ENCODE results near the gene NARF. TPM values are rescaled to one million over a fixed set of nuclear protein-coding genes. Genes with fewer than 3 reads are reported as not detected.

The NARF gene
- total and polyA plus RNA-seq, 2 donors (not counting 3 experiments of a cell fraction or from before 2014, with no cell fraction given) = 83.4 to 158 TPM

DNA sequence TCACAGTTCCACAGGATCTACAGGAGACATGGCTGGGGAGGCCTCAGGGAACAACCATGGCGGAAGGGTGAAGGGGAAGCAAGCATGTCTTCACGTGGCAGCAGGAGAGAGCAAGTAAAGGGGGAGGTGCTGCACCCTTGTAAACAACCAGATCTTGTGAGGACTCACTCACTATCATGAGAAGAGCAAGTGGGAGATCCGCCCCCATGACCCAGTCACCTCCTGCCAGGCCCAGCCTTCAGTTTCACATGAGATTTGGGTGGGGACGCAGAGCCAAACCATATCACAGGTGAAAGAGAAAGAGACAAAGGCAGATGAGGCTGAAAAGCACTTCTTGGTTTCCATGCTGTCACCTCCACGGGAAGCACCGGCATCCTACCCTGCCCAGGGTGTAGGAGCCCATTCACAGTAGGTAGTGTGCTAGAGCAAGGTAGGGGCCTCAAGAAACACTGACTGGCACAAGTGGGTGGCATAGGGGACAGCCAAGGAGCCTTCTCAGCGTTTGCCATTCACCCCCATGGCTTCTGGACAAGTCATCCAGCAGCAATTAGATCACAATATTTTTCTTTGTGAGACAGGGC lies 6.6 kb downstream of the NARF start:
- Histone ChIP-seq H2AFZ (ENCODE audit: low read depth, low read length) (no peak overlapping the region), H3K27ac (ENCODE audit: insufficient read depth, low read depth, low read length) (no peak overlapping the region), H3K4me3 (replicated peaks in 1 of 3; ENCODE audit: insufficient read depth in 1 of 3, low read depth in 1 of 3, low read length in 3 of 3) (no peak overlapping the region), H3K4me1 (ENCODE audit: control insufficient read depth, extremely low read depth, insufficient read depth, low read length) (no peaks in the 10 kb centered on the region), H4K20me1 (replicated peaks; ENCODE audit: control insufficient read depth, extremely low read depth, insufficient read depth, low read length) (no peaks in the 10 kb centered on the region), H3K79me2 (ENCODE audit: control insufficient read depth, insufficient read depth, low read length) (no peaks in the 10 kb centered on the region), H3K27me3 (ENCODE audit: control insufficient read depth in 2 of 2, insufficient read depth in 2 of 2, low read length in 2 of 2) (no peaks in the 10 kb centered on the region), H3K9me1 (replicated peaks; ENCODE audit: control insufficient read depth, extremely low read depth, insufficient read depth, low read length) (no peaks in the 10 kb centered on the region), H3K4me2 (ENCODE audit: insufficient read depth, low read length) (no peak overlapping the region), H3K9ac (replicated peaks; ENCODE audit: extremely low read depth, insufficient read depth, low read length) (no peak overlapping the region), H3K36me3 (ENCODE audit: control insufficient read depth in 2 of 2, extremely low read depth in 1 of 2, insufficient read depth in 2 of 2, low read length in 2 of 2) (peaks cover 6 to 49% of the 10 kb centered on the region in 2 experiments), H3K9me3 (replicated peaks; ENCODE audit: control insufficient read depth, insufficient read depth, low read length) (no peaks in the 10 kb centered on the region)
- intact Hi-C loops (cut with micrococcal nuclease) = no loop called here
- TF ChIP-seq MYC (IDR thresholded peaks at IDR 0.05; ENCODE audit: low read depth, low read length) = no peak
- no peak for TF ChIP-seq FOS (IDR thresholded peaks at IDR 0.05; ENCODE audit: borderline replicate concordance, insufficient read depth, low read length)
- ChIA-PET CTCF (no interaction called here), POLR2A (no interaction called here)
- no peak for FAIRE-seq
- DNase-seq (ENCODE audit: low read depth, low spot score) = no peak
- dilution Hi-C loops (cut with MboI; ENCODE audit: extremely low pct_ligation_motif_present, low sequenced_read_pairs) = no loop called here
- no TSS peak for BruUV-seq (replicated peaks)

DNA sequence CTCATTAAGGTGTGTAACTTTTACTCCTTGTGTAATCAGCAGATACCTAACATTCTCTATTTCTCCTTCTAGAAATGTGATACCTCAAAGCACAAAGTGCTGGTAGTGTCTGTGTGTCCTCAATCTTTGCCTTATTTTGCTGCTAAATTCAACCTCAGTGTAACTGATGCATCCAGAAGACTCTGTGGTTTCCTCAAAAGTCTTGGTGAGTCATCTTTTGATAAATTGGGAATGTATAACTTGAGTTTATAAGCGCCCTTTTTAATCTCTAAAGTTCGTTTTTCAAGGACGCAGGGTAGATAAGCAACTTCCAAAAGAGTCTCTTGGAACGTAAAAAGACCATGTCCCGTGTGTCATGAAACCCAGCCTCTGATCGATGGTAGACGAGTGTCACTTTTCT lies 10.2 kb downstream of the NARF start:
- POLR2A ChIA-PET = no interaction called here
- BruUV-seq (replicated peaks) = no TSS peak
- H3K4me3 ChIP-seq (replicated peaks in 1 of 3; ENCODE audit: insufficient read depth in 1 of 3, low read depth in 1 of 3, low read length in 3 of 3) = no peak overlapping the region
- no peak for TF ChIP-seq JUN (IDR thresholded peaks at IDR 0.05; ENCODE audit: borderline replicate concordance, insufficient read depth, insufficient read length, low read depth)
- TF ChIP-seq, protein P1, sequence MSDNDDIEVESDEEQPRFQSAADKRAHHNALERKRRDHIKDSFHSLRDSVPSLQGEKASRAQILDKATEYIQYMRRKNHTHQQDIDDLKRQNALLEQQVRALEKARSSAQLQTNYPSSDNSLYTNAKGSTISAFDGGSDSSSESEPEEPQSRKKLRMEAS (IDR thresholded peaks at IDR 0.05; ENCODE audit: insufficient read depth, insufficient read length) = no peak
- no peak for TF ChIP-seq EZH2 (IDR thresholded peaks at IDR 0.05; ENCODE audit: borderline replicate concordance, low read depth, low read length, severe bottlenecking)
- TF ChIP-seq POLR2A (IDR thresholded peaks at IDR 0.05; ENCODE audit: low read depth, low read length) = no peak
- TF ChIP-seq CTCF (IDR thresholded peaks at IDR 0.05; ENCODE audit: extremely low read depth in 1 of 2, insufficient read depth in 1 of 2, low read depth in 1 of 2, low read length in 2 of 2) = no peak
- no peak for TF ChIP-seq GATA2 (IDR thresholded peaks at IDR 0.05; ENCODE audit: insufficient read depth, insufficient read length, low read depth, low read length)
- no peak for TF ChIP-seq MYC (IDR thresholded peaks at IDR 0.05; ENCODE audit: low read depth, low read length)
- no peak for TF ChIP-seq POLR2AphosphoS5 (IDR thresholded peaks at IDR 0.05; ENCODE audit: insufficient read depth, low read depth, low read length)
- TF ChIP-seq FOS (IDR thresholded peaks at IDR 0.05; ENCODE audit: borderline replicate concordance, insufficient read depth, low read length) = no peak
- CTCF ChIA-PET = no interaction called here
- DNase-seq (ENCODE audit: low read depth, low spot score) (no peak), FAIRE-seq (no peak)
- H3K4me2 ChIP-seq (ENCODE audit: insufficient read depth, low read length) = no peak overlapping the region
- H3K79me2 ChIP-seq (ENCODE audit: control insufficient read depth, insufficient read depth, low read length) = no peaks in the 10 kb centered on the region
- no peak overlapping the region for H3K9ac ChIP-seq (replicated peaks; ENCODE audit: extremely low read depth, insufficient read depth, low read length)
- H3K36me3 ChIP-seq (ENCODE audit: control insufficient read depth in 2 of 2, extremely low read depth in 1 of 2, insufficient read depth in 2 of 2, low read length in 2 of 2) = peaks cover 6 to 38% of the 10 kb centered on the region in 2 experiments
- intact Hi-C loops (cut with micrococcal nuclease) = no loop called here
- H3K9me3 ChIP-seq (replicated peaks; ENCODE audit: control insufficient read depth, insufficient read depth, low read length) = no peaks in the 10 kb centered on the region
- dilution Hi-C loops (cut with MboI; ENCODE audit: extremely low pct_ligation_motif_present, low sequenced_read_pairs) = no loop called here
- no peaks in the 10 kb centered on the region for H3K9me1 ChIP-seq (replicated peaks; ENCODE audit: control insufficient read depth, extremely low read depth, insufficient read depth, low read length)
- no peaks in the 10 kb centered on the region for H3K4me1 ChIP-seq (ENCODE audit: control insufficient read depth, extremely low read depth, insufficient read depth, low read length)
- no peaks in the 10 kb centered on the region for H4K20me1 ChIP-seq (replicated peaks; ENCODE audit: control insufficient read depth, extremely low read depth, insufficient read depth, low read length)
- no peak overlapping the region for H3K27ac ChIP-seq (ENCODE audit: insufficient read depth, low read depth, low read length)
- H2AFZ ChIP-seq (ENCODE audit: low read depth, low read length) = no peak overlapping the region
- H3K27me3 ChIP-seq (ENCODE audit: control insufficient read depth in 2 of 2, insufficient read depth in 2 of 2, low read length in 2 of 2) = no peaks in the 10 kb centered on the region

Data from endothelial cell of umbilical vein (primary cell).